Epithelial cell of proximal tubule (primary cell): Measurements from ENCODE around the gene PRRX2. TPM values are rescaled to one million over a fixed set of nuclear protein-coding genes. Genes with fewer than 3 reads are reported as not detected.

Experiments used
- DNase-seq: peaks from one replicate; pipeline ENCODE4 v3.0.0-alpha.2; 2011; ENCODE audit warnings: low read depth
- H3K4me3 ChIP-seq: 2 replicates; pipeline ENCODE4 v1.5.1; 2011; ENCODE audit warnings: low read depth, mild to moderate bottlenecking, low read length
- CTCF ChIP-seq: conservative IDR thresholded peaks from 2 replicates; pipeline ENCODE4 v1.5.1; 2012; ENCODE audit warnings: low read depth, mild to moderate bottlenecking, low read length
- total RNA-seq: library from RNA; depleted of rRNA; stranded (reverse); fragments of >200 nt; gene quantifications from 2 replicates; pipeline ENCODE4 v1.2.3, GENCODE V29; 2015

The PRRX2 gene
- total RNA-seq, 1 donor from 2014 or later, result 0.17 TPM

DNA sequence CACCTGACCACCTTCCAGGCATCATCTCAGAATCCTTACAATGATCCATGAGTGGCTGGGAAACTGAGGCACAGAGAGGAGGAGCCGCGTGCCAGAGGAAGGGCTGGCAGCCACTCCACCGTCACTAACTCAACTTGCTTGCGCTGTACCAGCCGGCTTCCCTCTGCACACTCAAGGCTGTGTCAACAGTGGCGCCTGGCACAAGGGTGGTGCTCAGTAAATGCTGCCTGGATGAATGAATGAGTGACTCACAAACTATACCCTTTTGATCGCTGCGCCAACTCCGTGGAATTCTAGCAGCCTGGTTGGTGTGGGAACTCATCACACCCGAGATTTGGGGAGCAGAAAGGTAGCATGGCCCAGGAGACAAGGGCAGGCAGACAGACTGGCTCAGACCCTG, 21.9 kb downstream of the PRRX2 start:
- no peak for DNase-seq
- H3K4me3 ChIP-seq, result no peak overlapping the region
- TF ChIP-seq CTCF, result no peak

DNA sequence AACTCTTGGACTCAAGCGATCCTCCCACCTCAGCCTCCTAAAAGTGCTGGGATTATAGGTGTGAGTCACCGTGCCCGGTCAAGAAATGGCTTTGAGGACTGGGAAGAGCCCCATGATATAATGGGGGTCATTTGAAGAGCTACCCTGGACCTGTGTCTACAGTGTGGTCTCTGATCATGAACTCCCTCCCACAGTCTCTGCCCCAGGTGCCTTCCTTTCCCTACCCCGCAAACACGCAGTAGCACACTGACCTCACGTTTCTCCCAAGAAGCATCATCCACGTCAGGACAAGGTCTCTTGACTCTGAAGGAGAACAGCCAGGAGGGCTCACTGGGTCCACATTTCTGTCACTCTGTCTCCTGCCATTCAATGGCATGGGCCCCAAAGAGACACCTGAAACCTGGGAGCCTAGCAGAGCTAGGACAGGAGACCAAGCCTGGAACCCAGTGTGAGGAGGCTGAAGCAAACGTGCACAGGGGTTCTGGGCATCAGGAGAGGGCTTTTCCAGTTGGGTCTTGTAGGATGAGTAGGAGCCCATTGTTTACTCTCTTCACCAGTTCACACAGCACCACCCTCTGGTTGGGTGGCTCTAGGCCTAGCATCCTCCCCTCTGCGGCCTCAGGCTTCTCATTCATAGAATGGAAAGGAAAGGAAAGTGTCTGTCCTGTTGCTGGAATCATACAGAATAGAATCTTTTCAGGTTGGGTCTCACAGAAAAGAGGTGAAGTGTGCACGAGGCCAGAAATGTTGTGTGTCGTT, 23.0 kb downstream of the PRRX2 start:
- no peak overlapping the region for H3K4me3 ChIP-seq
- TF ChIP-seq CTCF, result no peak
- no peak for DNase-seq

- no peak for TF ChIP-seq CTCF
- DNase-seq, result no peak
- no peak overlapping the region for H3K4me3 ChIP-seq
Observed at GRCh38 chr9:129692534-129692933, 27.1 kb downstream of the PRRX2 start.

GRCh38 chr9:129693741-129694140, 28.3 kb downstream of the PRRX2 start:
- no peak for TF ChIP-seq CTCF
- no peak overlapping the region for H3K4me3 ChIP-seq
- DNase-seq, result no peak

DNA sequence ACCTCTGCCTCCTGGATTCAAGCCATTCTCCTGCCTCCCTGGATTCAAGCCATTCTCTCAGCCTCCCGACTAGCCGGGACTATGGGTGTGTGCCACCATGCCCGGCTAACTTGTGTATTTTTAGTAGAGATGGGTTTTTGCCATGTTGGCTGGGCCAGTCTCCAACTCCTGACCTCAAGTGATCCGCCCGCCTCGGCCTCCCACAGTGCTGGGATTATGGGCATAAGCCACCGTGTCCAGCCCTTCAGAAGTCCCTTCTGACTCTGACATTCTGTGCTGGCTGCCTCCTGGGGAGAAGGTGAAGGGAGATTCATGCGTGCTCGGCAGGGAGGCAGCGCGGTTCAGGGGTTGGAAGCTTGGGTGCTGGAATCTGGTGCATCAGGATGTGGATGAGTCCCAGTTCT, 28.8 kb downstream of the PRRX2 start:
- no peak for DNase-seq
- no peak for TF ChIP-seq CTCF
- no peak overlapping the region for H3K4me3 ChIP-seq

- TF ChIP-seq CTCF, result no peak
- no peak overlapping the region for H3K4me3 ChIP-seq
- no peak for DNase-seq
Observed at GRCh38 chr9:129695870-129696269, 30.4 kb downstream of the PRRX2 start.
